Sciatic nerve (tissue), 2 donors: ENCODE results near the gene SLC39A11. TPM values are rescaled to one million over a fixed set of nuclear protein-coding genes. Genes with fewer than 3 reads are reported as not detected.
A peak's percentile ranks its signal among the peaks of the same experiment; 100 is the strongest.
"Not testable (repeated sequence)": the region's sequence is repeated elsewhere in the genome, so short reads cannot be mapped to it uniquely, and the experiment has no call there.

ENCODE experiments used
- ATAC-seq: fragments of 200-7000 bp; cut with Tn5 transposase; one replicate; pipeline ENCODE4 v1.9.1; 2020; ENCODE audit warnings: mild to moderate bottlenecking, moderate library complexity
- DNase-seq: peaks from one replicate; pipeline ENCODE4 v3.0.0-alpha.2; 2020; ENCODE audit warnings: low spot score
- intact Hi-C: fragments of 100-400 bp; cut with DNase I; formaldehyde crosslinking; loops from one replicate; pipeline ENCODE4 v1.14.2; 2022
- total RNA-seq: library from RNA; stranded (reverse); fragmentation: NEBNext Ultra II Directional; extraction: Animal tissue kit (Norgen Biotek cat#: 25700); gene quantifications from one replicate; pipeline ENCODE4 v1.2.1, GENCODE V29; 2021
- donor health status: DM: no; HTN: no; CAD: no.
- donor health status: DM: no; HTN: no; CAD: no.

Gene SLC39A11
- total RNA-seq, 1 donor from 2014 or later, result 22.7 TPM

DNA sequence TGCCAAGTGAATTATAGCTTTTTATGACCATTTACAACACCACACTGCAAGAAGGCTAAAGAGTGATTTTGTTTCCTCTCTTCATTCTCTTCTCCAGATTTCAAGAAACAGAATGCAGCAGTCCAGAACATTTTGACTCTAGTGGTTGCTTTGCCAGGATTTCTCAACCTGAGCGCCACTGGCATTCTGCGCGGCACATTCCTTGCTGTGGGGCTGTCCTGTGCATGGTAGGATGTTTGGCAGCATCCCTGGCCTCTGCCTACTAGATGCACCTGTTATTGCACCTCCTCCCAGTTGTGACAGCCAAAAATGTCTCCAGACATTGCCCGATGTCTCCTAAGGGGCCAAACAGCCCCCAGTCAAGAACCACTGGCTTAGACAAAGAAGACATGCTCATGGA is 25.7 kb upstream of the SLC39A11 start:
- DNase-seq, result no peak
- intact Hi-C loops, result no loop called here
- ATAC-seq, result no peak

DNA sequence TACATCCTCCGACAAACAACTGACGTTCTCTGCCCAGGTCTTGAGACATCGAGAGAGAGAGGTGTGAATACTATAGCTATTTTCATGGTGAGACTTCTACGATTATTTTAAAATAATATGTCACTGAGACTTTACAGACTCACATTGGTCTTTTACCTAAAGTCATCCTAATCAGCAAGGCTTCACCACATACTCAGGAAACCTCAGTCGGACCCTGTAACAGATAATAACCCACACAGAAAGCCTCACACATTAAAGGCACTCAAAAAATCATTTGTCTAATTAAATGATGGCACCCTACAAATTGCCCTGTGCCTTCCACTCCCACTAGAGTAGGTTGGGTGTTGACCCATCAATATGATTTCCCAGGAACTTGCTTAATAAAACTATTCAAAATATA is 19.8 kb upstream of the SLC39A11 start:
- DNase-seq, result no peak
- intact Hi-C loops, result no loop called here
- no peak for ATAC-seq

DNA sequence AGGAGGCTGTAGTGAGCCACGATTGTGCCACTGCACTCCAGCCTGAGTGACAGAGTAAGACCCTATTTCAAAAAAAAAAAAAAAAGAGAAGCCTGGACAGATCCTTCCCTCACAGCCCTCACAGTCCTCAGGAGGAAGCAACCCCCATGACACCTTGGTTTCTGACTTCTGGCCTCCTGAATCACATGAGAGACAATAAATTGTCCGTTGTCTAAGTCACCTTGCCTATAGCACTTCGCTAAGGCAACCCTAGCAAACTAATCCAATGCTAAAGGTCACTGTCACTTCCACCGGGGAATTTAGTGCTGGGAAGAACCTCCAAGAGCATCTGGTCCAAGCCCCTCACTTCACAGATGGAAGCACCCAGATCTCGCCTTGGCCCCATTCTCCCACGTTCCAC is 18.9 kb upstream of the SLC39A11 start:
- intact Hi-C loops, result no loop called here
- DNase-seq, result no peak
- ATAC-seq, result no peak

DNA sequence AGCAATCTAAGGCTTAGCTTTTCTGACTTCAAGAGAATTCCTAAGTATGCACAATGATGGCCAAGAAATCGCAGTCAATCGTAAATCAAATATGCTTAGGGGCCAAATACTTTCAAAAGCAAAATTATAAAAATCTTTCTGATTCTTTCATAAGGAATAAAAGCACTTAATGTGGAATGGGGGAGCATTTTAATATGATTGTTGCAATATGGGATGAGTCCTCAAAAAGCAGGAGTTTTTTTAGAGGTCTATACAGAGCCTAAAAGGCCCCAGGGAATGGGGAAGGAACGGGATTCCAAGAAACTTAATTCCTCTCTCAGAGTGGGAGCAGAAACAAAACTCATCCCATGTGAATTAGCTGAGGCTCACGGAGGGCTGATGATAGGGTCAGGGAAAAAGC is 14.7 kb upstream of the SLC39A11 start:
- intact Hi-C loops, result no loop called here
- DNase-seq, result no peak
- ATAC-seq, result no peak

DNA sequence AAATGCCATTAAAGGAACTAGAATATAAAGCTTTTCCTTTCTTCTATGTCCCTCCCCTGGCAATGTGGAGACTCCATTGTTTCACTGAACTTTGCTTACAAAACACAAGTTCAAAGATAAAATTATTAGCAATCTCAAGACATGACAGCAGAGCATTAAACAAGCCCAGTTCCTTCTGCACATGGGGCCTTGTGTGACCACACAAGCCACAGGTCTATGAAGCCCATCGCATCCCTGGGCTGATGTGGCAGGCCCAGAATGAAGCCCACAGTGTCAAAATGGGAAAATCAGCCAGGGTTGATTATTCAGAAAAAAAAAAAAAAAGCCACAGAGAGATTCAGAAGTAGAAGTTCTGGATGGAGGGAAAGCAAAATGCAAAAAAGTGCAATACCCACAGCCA is 12.9 kb upstream of the SLC39A11 start:
- intact Hi-C loops, result no loop called here
- no peak for DNase-seq

DNA sequence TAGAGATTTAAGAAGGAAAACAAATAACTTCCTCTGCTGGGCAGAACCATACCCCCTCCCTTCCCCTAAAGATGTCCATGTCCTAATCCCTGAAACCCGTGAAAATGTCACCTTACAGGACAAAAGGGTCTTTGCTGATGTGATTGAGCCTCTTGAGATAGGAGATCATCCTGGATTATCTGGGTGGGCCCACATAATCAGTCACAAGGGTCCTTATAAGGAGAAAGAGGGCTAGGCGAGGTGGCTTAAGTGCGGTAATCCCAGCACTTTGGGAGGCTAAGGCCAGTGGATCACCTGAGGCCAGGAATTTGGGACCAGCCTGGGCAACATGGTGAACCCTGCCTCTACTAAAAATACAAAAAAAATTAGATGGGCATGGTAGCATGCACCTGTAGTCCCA is 12.0 kb upstream of the SLC39A11 start:
- intact Hi-C loops, result no loop called here
- ATAC-seq (no peak), DNase-seq (no peak)

More for the DNA sequence above, 12.9 kb upstream of the SLC39A11 start:
- ATAC-seq, result no peak

DNA sequence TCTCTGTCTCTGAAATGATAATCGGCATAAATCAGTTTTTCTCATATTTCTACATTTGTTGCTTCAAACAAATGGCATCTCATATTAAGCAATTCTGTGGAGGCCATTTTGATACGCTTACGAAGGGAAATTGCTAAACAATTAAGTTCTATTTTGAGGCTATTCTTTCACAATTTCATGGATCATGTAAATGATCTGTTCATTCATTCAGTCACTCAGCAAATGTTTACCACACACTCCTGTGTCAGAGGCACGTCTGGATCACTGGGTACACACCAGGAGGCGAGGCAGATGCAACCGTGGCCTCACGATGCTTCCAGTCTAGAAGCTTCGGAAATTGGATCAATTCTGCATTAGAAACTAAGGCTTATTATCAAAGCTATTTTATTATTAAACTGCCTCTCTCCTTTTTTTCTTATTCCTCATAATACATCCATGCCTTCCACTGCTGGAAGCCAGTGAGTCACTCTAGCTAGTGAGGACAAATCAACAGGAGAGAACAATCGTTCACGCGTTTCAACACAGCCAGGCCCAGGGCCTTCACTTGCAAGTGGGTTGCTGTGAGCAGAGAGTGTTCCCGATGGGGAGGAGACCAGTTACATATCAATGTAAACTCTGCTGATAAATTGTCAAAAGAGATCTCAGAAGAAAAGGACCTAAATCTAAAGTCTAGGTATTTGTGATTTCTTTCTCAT is 11.3 kb upstream of the SLC39A11 start:
- intact Hi-C loops, result no loop called here
- no peak for DNase-seq
- ATAC-seq, result no peak

DNA sequence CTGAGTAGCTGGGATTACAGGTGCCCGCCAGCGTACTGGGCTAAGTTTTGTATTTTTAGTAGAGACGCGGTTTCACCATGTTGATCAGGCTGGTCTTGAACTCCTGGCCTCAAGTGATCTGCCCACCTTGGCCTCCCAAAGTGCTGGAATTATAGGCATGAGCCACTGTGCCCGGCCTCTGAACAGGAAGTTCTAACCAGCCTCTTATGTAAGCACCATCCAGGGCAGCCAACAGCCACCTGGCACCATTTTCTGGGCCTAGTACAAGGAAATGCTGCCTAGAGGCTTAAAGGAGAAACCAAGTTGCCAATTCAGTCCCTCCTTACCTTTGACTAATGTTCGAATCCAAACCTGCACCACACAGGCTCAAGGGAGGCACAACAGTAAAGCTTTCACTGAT is 8.5 kb upstream of the SLC39A11 start:
- DNase-seq (no peak), ATAC-seq (no peak)
- intact Hi-C loops, result no loop called here

GRCh38 chr17:73100363-73100762 is 7.9 kb upstream of the SLC39A11 start:
- DNase-seq, result no peak
- ATAC-seq, result no peak
- intact Hi-C loops, result no loop called here

- intact Hi-C loops, result no loop called here
- ATAC-seq, result no peak
- no peak for DNase-seq
These were observed 7.0 kb upstream of the SLC39A11 start for GRCh38 chr17:73099511-73099910.

- intact Hi-C loops, result no loop called here
- no peak for DNase-seq
- no peak for ATAC-seq
These were observed 6.4 kb upstream of the SLC39A11 start for GRCh38 chr17:73098919-73099318.

DNA sequence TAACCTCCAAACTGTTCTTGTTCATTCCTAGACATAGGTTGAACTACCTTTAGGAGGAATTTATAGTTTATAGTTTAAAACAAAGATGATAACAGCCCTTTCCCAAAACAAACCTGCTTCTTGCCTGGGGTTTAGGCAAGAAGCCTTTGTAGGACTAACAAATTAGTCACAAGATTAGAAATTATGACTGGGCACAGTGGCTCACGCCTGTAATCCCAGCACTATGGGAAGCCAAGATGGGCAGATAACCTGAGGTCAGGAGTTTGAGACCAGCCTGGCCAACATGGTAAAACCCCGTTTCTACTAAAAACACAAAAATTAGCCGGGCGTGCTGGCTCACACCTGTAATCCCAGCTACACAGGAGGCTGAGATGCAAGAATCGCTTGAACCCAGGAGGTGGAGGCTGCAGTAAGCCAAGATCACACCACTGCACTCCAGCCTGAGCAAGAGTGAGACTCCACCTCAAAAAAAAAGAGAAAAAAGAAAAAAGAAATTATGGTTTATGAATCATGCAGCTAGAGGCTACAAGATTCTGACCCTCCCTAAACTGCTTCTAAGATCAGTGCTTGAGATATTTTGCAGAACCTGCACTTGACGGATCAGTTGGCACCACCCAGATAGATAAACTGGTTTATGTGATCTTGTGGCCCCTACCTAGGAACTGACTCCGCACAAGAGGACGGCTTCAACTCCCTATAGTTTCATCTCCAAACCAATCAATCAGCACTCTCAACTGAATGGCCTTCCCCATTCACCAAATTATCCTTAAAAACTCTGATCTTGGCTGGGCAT is 5.7 kb upstream of the SLC39A11 start:
- DNase-seq, intact Hi-C loops, ATAC-seq: not testable (repeated sequence)

DNA sequence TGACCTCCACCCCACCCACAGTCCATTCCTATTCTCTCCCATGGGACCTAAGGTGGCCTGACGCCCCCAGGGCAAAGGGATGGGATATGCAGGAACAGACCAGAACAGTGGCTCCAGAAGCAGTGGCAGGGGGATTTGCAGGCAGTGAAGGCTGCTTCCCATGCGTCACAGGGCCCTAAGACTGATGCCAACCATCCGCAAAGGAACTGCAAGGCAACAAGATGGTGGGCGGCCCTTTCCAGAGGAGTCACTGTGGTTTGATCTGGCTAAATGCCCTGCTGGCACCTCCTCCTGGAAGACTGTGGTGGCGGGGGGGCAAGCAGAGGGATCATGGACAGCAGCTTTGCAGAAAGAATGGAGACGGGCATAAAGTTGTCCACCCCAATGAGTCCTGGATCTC is 4.4 kb upstream of the SLC39A11 start:
- ATAC-seq, result no peak
- no peak for DNase-seq
- intact Hi-C loops, result no loop called here

DNA sequence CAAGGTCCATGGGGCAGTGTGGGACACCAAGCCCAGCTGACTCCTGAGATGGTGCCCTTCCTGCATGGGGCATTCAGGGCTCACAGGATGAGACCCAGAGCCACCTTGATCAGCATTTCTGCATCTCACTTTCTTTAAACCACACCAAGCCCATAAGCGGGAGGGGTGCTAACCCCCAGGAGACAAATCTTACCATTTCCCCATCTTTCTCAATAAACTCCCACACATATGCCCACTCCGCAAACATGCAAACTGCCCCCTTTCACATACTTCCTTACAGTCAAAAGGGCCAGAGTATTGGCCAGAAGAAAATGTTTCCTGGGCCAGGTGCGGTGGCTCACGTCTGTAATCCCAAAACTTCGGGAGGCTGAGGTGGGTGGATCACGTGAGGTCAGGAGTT is 3.7 kb upstream of the SLC39A11 start:
- no peak for ATAC-seq
- intact Hi-C loops, result no loop called here
- no peak for DNase-seq

DNA sequence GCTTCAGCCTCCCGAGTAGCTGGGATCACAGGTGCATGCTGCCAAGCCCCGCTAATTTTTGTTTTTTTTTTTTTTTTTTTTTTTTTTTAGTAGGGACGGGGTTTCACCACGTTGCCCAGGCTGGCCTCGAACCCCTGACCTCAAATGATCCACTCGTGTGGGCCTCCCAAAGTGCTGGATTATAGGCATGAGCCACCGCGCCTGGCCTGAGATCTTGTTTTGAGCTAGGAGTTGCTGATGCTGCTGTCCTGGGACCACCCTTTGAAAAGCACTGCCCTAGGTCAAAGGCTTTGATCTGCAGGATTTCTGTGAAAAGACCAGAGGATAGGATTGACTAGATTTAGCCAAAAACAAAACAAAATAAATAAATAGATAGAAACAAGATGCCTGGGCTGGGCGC is 798 bp upstream of the SLC39A11 start:
- ATAC-seq, result no peak
- peak; percentile 43 for DNase-seq
- intact Hi-C loops, result no loop called here

- ATAC-seq, result peak; percentile 58
- peak; percentile 58 for DNase-seq
- intact Hi-C loops, result no loop called here
These were observed 542 bp downstream of the SLC39A11 start for GRCh38 chr17:73091770-73092522.

- ATAC-seq (no peak), DNase-seq (no peak)
- intact Hi-C loops, result no loop called here
These were observed 1.1 kb downstream of the SLC39A11 start for GRCh38 chr17:73091410-73091769.

DNA sequence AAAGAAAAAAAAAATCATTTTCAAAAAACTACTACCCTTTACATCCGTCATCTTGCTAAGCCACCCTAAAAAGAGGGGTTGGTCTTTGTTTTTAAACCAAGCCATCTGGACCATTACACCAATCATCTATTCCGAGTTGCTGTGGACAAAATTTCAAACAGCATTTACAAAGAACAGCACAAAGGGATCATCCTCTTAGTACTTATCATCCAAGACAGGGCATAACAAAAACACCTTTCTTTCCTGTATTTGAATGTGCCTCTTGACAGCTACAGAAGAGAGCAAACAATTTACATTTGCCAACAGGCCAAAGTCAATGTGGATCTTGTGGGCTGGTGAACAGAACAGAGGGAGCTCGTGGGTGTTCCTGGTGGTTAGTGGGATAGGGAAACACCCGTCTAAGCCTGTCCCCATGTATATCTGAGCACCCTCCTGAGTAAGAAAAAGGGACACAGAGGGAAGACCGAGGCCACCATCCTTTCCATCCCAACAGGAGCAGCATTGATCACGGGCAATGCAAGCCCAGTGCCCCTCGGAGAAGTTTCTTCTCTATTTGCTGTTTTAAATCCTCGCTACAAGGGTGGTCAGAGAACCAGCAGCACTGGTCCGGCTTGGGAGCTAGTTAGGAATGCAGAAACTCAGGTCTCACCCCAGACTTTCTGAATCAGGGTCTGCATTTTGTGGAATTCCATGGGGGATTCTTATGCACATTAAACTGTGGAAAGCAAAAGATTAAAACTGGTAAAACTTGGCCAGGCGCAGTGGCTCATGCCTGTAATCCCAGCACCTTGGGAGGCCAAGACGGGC is 1.9 kb downstream of the SLC39A11 start:
- intact Hi-C loops, result no loop called here
- peak; percentile 12 for DNase-seq
- no peak for ATAC-seq
